ENCODE data around the gene FBN1. TPM values are rescaled to one million over a fixed set of nuclear protein-coding genes. Genes with fewer than 3 reads are reported as not detected.

The FBN1 gene
- total RNA-seq, 1 donor from 2014 or later: 1,693 TPM

GRCh38 chr15:48367483-48367882 is 278.0 kb downstream of the FBN1 start:
- no peak for DNase-seq (ENCODE audit: low spot score)

GRCh38 chr15:48366584-48367312 is 278.8 kb downstream of the FBN1 start:
- DNase-seq (ENCODE audit: low spot score): no peak

DNA sequence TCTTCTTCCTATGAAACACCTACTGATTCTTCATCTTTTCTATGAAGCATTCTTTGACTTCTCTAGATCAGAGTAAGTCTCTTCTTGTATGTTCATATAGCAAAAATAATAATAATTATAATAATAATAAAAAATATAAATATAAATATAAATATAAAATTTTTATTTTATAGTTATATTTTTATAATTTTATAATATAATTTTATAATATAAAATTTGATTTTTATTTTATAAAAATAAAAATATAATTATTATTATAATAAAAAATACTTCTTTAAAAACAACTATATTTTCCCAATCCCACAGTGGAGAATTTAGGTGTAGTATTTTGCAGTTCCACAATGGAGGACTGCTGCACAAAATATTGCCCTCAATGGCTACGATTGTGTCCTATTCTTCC is 279.9 kb downstream of the FBN1 start:
- no peak for DNase-seq (ENCODE audit: low spot score)

DNA sequence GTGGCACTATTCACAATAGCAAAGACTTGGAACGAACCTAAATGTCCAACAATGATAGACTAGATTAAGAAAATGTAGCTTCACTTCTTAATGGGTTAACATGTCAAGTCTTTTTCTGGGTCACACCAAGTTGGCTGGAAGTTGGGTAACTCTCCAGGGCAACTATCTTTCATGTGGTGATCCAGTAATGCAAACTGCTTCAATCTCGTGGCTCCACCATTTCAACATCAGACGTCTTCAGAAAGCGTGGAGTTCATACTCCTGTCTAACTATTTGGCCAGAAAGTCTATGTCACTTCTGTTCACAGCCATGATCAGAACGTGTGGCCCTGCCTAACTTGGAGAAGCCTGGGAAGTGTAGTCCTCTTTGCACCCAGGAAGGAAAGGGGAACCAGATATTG is 282.0 kb downstream of the FBN1 start:
- no peak for DNase-seq (ENCODE audit: low spot score)

DNA sequence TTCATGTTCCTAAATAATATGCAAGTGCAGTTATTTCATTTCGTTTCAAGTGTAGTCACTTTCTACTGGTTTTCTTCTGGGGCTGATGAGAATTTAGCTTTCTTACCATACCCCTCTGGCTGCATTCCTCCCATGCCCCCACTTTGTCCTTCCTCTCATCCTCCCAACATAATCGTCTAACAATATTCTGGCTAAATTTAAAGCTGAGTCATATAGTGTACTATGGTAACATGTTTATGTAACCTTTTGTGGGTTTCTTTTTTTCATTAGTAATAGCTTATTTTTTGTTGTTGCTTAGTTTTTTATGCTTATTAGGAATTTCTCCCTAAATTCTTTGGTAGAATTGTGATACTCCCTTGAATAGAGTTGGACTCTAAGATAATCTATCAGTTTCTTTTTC is 283.8 kb downstream of the FBN1 start:
- DNase-seq (ENCODE audit: low spot score): no peak

DNA sequence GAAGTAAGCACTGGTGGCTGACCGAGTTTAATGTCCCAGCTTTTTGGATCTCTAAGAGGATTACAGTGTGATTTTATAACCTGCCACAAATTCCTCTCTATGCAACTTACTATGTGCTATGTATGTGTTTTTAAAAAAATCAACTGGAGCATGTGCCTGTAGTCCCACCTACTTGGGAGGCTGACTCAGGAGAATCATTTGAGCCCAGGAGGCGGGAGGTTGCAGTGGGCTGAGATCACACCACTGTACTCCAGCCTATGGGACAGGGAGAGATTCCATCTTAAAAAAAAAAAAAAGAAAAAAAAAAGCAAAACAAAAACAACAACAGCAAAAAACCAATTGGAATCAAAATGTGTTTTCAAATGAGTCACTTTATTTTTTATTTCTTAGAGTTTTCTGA is 284.7 kb downstream of the FBN1 start:
- no peak for DNase-seq (ENCODE audit: low spot score)

Other genes with a start within 250 kb of the FBN1 start
- 15.2 TPM for gene CEP152, start 165.4 kb upstream of the FBN1 start, total RNA-seq (ENCODE audit: insufficient read depth, low replicate concordance)
- gene EID1, start 232.4 kb upstream of the FBN1 start, total RNA-seq (ENCODE audit: insufficient read depth, low replicate concordance): 237 TPM